ENCODE results near the gene SLC35F6.
"Not testable (repeated sequence)": the region's sequence is repeated elsewhere in the genome, so short reads cannot be mapped to it uniquely, and the experiment has no call there.

Gene SLC35F6

GRCh38 chr2:26757873-26758789 lies 6.0 kb upstream of the SLC35F6 start:
- DNase-seq, result peak; percentile 18

- DNase-seq, result no peak
Measured at GRCh38 chr2:26758790-26759321, 5.2 kb upstream of the SLC35F6 start.

- DNase-seq, result no peak
Measured at GRCh38 chr2:26759845-26760244, 4.2 kb upstream of the SLC35F6 start.

- not testable (repeated sequence) for DNase-seq
Measured at GRCh38 chr2:26760991-26761390, 3.1 kb upstream of the SLC35F6 start.

GRCh38 chr2:26763019-26763418 lies 1.1 kb upstream of the SLC35F6 start:
- DNase-seq, result no peak

- no peak for DNase-seq
Measured at GRCh38 chr2:26764906-26765305, 822 bp downstream of the SLC35F6 start.

- DNase-seq, result no peak
Measured at GRCh38 chr2:26765475-26766200, 1.6 kb downstream of the SLC35F6 start.

- DNase-seq, result no peak
Measured at GRCh38 chr2:26767129-26767528, 3.0 kb downstream of the SLC35F6 start.

GRCh38 chr2:26767894-26768487 lies 3.9 kb downstream of the SLC35F6 start:
- no peak for DNase-seq

GRCh38 chr2:26768759-26769088 lies 4.6 kb downstream of the SLC35F6 start:
- no peak for DNase-seq

- peak; percentile 72 for DNase-seq
Measured at GRCh38 chr2:26769089-26769761, 5.1 kb downstream of the SLC35F6 start.

GRCh38 chr2:26770986-26771586 lies 7.0 kb downstream of the SLC35F6 start:
- DNase-seq, result no peak

- DNase-seq, result no peak
Measured at GRCh38 chr2:26772064-26773001, 8.2 kb downstream of the SLC35F6 start.

GRCh38 chr2:26776195-26776800 lies 12.2 kb downstream of the SLC35F6 start:
- no peak for DNase-seq

- no peak for DNase-seq
Measured at GRCh38 chr2:26778098-26778497, 14.0 kb downstream of the SLC35F6 start.

- DNase-seq, result no peak
Measured at GRCh38 chr2:26778507-26778906, 14.4 kb downstream of the SLC35F6 start.

GRCh38 chr2:26780203-26780760 lies 16.2 kb downstream of the SLC35F6 start:
- DNase-seq, result no peak

- DNase-seq, result no peak
Measured at GRCh38 chr2:26782876-26783704, 19.0 kb downstream of the SLC35F6 start.

GRCh38 chr2:26784570-26785234 lies 20.6 kb downstream of the SLC35F6 start:
- DNase-seq, result no peak

Data from CD4-positive, alpha-beta T cell treated with Interferon gamma for 1 hour (primary cell).